DND-41 (cell line): ENCODE data around the gene RBFOX1.

ENCODE experiments used
- EZH2 ChIP-seq: IDR thresholded peaks from 3 replicates; pipeline ENCODE4 v1.6.1; 2012; ENCODE audit warnings: borderline replicate concordance, low read depth, mild to moderate bottlenecking, moderate library complexity, low read length, inconsistent platforms; ENCODE audit not compliant: severe bottlenecking
- TF ChIP-seq, protein P1 (sequence below): IDR thresholded peaks from 2 replicates; pipeline ENCODE4 v1.5.1; 2012; ENCODE audit warnings: borderline replicate concordance, low read length, moderate library complexity, mild to moderate bottlenecking; ENCODE audit not compliant: poor library complexity, severe bottlenecking; ENCODE audit errors: extremely low read depth

DNA sequence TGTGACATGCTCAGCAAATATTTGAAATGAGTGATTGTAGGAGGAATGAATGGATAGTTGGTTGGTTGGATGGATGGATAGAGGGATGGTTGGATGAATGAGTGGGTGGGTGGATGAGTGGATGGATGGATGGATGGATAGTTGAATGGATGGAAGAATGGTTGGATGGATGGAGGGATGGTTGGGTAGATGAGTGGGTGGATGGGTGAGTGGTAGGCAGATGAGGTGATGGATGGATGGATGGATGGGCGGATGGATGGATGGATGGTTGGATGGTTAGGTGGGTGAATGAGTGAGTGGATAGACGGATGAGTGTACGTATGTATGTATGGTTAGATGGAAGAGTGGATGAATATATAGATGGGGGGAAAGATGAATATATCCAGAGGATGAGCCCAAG is 137.7 kb downstream of the RBFOX1 start:
- TF ChIP-seq, protein P1, sequence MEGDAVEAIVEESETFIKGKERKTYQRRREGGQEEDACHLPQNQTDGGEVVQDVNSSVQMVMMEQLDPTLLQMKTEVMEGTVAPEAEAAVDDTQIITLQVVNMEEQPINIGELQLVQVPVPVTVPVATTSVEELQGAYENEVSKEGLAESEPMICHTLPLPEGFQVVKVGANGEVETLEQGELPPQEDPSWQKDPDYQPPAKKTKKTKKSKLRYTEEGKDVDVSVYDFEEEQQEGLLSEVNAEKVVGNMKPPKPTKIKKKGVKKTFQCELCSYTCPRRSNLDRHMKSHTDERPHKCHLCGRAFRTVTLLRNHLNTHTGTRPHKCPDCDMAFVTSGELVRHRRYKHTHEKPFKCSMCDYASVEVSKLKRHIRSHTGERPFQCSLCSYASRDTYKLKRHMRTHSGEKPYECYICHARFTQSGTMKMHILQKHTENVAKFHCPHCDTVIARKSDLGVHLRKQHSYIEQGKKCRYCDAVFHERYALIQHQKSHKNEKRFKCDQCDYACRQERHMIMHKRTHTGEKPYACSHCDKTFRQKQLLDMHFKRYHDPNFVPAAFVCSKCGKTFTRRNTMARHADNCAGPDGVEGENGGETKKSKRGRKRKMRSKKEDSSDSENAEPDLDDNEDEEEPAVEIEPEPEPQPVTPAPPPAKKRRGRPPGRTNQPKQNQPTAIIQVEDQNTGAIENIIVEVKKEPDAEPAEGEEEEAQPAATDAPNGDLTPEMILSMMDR, result no peak
- no peak for TF ChIP-seq EZH2
